GM21367 (cell line): ENCODE measurements around the gene CLMP.
A peak's percentile ranks its signal among the peaks of the same experiment; 100 is the strongest.

Experiments used
- ATAC-seq: cut with Tn5 transposase; IDR thresholded peaks from one replicate; pipeline ENCODE4 v1.9.1; 2021; ENCODE audit not compliant: unreplicated experiment

Gene CLMP, protein sequence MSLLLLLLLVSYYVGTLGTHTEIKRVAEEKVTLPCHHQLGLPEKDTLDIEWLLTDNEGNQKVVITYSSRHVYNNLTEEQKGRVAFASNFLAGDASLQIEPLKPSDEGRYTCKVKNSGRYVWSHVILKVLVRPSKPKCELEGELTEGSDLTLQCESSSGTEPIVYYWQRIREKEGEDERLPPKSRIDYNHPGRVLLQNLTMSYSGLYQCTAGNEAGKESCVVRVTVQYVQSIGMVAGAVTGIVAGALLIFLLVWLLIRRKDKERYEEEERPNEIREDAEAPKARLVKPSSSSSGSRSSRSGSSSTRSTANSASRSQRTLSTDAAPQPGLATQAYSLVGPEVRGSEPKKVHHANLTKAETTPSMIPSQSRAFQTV

DNA sequence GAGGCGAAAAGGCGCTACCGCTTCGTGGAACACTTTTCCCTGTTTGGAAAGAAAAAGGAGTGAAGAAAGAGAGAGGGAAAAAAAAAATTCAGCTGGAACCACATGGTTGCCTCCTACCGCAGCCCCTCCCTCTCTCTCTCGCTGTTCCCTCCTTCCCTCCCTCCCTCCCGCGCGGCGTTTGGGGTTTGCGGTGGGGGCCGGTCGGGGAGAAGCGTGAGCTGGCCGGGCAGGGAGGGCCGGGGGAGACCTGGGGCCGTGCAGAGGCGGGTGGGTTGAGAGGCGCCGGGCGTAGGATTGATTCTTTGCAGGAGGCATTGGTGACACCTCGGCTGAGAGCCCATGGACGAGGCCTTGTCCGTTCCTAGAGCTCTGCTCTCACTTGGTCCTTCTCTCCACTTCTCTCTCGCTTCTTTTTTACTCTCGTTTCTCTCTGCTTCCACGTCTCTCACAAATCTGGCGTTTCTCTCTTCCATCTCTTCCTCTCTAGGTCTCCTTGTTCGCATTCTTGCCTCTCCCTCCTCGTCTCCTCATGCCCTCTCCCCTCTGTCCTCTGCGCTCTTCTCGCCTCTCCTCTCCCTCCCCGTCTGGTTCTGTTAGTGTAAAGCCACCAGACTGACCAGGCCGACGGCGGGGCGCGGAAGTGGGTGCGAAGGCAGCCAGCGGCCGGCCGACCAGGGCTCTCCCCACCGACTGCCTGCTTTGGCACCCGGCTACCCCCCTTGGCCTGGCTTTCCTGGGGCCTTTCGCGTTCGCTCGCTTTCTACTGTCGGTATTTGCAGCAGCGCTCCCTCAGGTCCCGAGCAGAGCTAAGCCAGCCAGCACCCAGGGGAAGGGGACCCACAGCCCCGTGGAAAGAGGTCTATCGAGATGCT lies at the start of gene CLMP:
CLMP (minus strand) TSS at position 61 of the 872 bp plus-strand sequence. CDS start 308 bp downstream, outside the sequence.
- ATAC-seq: no peak

DNA sequence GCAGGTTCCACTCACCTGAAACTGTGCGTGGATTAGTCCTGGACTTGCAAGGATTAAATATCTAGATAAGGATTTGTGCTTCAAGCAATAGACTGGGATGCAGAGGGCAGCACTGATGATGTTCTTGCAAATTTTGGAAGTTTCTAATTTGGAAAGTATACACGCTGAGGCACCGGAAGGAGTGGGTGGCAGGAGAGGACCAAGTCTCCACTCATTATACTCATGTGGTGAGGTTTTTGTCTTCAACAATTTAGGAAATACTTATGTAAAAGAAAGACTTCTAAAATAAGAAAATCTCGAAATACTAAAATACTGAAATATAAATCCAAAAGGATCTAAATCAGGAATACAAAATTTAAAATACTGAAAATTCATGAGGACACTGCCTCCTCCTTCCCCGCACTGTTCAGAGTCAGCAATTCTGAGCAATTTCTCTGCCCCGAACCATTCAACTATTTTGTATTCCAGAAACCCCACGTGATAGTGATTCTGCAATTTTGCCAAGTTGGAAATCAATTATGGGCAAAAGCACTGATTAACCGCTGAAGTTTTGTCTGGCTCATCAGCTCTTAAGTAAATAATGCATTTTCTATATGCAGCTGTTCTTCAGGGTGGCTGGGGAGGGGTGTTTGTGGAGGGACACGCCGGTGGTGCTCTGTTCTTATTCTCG lies 47.0 kb upstream of the CLMP start:
- no peak for ATAC-seq

DNA sequence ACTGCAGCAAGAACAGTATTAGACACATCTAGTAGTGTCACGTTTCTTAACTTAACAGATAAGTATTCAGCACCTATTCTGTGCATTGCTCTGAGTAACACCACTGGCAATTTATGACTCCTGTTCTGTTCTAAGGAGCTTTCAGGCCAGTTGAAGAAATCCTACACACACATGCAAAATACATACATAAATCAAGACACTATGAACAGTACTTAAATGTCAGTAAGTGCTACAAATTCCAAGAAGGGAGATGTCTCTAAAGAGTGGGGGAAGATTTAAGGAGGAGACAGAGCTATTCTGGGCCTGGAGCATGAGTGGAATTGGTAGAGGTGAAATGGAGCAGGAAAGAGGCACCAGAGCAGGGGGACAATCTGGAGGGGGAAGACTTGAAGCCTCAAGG lies 46.2 kb upstream of the CLMP start:
- no peak for ATAC-seq

DNA sequence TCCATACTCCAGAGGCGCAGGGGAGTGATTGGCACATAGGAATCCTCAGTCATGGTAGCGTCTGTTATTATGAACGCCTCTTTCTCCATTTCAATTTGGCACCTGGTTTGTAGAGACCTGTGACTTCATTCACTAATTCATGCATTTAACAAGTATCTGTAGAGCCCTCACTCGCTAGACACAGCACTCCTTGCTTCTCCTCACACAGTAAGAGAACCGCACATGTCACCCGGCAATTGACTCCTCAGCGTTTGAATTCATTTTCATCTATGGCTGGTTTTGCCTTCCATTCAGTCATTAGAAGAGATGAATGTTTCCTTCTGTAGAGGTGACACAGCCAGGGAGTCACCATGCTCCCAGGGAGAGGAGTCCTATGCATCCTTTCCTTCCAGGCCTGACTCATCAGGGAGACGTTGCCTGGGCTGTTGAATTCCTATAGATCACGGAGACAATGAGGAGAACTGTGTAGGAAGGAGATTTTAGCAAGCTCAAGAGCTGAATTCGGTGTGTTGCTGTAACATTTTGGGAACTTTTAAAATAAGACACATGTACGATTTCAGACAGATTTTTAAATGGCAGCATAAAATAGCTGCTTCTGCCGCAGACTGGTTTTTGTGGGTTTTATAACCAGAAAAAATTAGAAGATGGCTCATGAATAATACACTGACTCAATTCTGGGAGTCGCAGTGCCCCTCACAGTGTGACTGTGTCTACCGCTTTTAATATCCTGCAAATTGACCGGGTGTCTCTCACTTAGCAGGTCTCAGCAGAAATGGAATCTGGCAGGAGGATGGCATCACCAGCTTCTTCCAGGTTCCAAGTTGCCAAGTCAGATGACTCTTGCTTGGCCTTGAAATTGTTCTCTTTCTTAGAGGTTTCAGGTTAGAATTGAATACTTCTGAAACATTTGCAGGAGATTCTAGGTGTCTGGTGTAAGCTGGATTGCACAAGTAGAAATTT lies 44.4 kb upstream of the CLMP start:
- ATAC-seq: no peak

DNA sequence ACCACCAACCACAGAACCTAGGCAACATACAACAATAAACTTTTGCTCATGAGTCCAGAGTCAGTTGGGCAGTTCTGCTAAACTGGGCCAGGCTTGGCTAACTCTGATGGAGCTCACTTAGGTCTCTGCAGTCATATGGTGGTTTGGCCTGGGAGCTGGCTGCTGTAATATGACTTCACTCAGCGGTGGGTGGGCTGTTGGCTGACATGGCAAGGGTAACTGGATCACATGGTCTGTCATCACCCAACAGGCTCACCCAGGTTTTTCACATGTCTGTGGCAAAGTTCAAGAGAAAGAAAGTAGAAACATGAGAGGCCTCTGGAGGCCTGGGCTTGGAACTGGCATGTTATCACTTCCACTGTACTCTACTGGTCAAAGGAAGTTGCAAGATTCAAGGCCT lies 43.2 kb upstream of the CLMP start:
- no peak for ATAC-seq

DNA sequence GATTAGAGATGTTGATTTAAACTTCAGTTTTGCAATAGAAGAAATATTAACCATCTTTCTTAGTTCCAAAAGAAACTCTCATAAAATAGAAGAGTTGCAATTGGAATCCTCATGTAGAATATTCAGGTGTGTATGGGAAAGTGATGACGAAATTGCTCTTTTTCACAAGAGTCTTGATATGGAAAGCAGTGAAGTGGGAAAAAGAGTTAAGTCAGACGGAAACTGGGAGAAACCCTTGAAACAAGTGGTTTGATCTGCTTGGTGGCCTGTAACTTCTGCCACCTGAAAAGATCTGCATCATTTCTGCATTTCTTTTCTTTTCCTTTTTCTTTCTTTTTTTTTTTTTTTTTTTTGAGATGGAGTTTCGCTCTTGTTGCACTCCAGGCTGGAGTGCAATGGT lies 41.8 kb upstream of the CLMP start:
- ATAC-seq: no peak

DNA sequence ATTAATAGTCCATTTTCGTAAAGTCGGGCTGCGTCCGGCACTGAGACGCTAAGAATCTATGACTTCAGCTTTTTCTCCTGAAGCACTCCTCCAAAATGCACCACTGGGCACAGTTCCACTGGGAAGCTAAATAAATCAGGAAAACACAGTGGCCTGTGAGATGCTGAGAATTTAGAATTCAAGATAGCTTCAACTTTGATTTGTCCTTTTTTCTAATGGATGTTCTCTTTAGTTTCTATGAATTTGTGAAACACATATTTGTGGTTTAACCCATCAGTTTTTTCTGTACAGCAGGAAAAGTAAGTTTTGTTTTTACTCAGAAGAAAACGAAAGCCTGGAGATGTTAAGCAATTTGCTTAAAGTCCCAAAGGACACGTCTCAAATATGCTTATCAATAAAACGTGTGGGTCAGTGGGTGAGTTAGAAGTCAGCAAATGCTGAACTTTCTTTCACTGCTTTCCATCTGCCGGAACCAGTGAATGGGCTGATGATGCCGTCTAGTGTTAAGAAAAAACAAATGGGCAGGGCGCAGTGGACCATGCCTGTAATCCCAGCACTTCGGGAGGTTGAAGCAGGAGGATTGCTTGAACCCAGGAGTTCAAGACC lies 40.7 kb upstream of the CLMP start:
- no peak for ATAC-seq

DNA sequence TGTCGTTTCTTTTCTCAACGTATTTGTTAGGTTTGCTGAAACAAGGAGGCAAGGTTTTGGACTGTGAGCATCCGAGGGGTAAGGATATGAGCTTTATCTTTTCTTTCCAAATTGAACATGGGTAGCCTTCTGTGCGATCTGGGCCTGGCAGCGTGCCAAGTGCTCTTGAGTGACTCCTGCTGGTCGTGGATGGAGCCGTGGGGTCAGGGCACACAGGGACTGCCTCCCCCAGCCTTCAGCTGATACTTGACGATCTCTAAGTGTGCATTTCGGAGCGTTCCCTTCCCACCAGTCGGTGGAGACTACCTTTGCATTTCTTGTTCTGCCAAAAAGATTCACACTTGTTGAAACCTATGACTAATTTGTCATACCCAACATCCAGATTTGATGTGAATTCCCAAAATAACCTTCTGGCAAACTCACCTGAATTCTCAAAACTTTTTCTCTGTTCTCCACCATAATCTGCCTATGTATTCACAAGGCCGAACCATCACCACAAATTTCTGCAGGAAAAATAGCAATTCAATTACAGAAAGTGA lies 40.1 kb upstream of the CLMP start:
- no peak for ATAC-seq

DNA sequence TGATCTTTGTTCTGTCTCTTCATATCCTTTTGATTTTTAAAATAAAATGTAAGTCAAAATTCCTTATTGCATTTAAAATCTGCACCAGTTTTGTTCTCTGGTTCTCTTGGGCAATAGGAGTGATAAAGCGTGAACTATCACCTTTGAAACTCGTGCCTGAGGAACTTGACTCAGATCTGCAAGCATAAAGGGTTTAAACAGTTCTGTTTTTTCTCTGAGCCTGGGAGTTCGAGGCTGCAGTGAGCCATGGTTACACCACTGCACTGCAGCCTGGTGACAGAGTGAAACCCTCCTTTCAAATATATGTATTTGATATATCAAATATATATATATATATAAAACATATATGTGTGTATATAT lies 38.9 kb upstream of the CLMP start:
- ATAC-seq: no peak

DNA sequence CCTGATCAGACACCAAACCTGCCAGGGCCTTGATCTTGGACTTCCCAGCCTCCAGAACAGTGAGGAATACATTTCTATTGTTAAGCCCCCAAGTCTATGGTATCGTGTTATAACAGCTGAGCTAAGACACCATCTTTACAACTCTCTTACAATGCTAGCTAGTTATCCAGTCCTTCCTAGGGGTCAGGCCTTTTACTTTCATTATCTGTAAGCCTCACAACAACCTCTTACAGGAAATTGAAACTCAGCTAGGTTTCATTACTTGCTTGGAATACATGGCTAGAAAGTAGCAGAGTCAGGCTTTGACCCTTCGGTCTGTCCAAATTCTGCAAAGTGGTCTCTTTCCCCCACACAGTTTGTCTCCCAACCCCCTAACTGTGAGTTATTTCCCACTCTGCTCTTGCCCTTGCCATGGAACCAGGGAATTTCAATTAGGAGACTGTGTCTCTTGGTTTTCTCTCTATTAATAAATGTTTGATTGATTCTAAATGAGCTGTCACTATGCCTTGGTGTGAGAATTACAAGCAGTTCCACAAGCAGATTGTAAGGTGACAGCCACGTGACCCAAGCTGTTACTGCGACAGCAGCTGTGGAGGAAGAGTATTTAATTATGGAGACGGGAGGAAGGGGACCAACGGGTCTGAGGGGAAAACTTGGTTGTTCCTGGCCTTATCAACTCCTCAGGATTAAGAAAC lies 38.4 kb upstream of the CLMP start:
- ATAC-seq: peak; percentile 96

DNA sequence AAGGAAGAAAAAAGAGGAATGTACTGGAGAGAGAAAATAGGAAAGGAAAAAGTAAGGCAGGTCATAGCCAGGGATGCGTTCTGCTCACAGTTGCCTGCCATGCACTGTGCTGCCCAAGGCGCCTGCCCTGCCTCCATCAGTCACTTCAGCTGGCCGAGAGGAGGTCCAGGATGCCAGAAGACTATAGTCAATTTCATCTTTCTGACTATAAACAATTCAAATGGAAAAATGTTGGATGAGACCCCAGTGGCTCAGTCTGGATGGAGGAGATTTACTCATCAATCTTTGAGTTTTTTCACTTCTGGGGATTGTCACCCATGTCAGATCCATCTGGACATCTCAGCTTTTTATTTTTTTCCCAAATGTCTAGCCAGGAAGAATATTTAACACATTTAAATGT lies 36.7 kb upstream of the CLMP start:
- no peak for ATAC-seq

DNA sequence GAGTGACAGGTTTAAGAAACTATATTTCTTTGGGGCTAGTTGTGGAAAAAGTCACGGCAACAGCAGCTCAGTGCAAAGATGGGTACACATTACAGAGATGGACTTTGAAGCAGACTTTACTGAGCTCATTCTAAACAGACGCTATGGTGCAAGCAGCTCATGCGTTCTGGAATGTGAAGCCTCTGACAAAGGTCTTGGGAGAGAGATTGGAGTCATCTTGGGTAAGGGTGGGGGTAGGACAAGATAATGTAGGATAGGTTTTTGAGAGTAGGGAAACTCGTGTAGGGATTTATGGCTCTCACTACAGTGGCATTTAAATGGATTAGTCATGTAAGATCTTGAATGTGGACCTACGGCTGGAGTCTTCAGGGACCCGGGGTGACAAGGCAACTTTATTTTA lies 36.2 kb upstream of the CLMP start:
- ATAC-seq: no peak

DNA sequence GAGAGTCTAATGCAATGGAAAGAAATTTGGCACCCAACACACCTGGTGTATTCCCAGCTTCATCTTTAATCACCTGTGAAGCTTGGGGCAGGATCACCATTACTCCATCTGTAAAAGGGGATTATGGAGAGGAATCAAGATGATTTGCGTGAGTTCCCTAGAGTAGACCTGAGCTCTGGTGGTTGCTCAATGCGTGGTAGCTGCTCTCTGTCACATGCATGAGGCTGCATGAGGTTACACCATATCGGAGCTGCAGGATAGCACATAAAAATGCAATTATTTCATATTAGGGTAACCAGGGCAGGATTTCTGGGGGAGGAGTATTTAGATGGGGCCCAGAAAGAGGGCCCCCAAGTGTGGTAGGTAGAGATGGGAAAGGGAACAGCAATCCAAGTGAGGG lies 35.3 kb upstream of the CLMP start:
- ATAC-seq: no peak

DNA sequence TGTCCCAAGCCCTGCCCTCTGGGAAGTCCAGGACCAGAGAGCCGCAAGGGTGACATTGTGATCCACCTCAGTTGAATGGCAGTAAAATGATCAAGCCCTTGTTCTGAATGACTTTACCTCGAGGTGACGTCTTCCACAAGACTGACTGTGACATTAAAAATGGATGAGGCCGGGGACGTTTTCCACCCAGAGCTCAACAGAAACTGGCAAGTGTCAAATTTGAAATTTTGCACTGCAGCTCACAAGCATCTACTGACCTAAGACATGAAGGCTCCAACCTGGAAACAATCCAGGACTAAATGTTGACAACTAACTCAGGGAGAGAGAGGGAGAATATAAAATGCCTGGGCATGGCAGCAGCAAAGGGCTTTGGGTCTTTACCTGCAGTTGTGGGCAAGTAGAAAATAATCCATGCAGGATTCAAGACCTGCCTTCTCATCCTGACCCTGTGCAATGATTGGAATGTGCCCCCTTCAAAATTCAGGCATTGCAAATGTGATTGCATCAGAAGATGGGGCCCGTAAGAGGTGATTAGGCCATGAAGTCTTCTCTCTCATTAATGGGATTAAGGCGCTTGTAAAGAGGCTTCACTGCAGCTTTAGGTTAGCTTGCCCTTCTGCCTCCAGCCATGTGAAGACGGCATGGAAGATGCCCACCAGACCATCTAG lies 33.6 kb upstream of the CLMP start:
- no peak for ATAC-seq

DNA sequence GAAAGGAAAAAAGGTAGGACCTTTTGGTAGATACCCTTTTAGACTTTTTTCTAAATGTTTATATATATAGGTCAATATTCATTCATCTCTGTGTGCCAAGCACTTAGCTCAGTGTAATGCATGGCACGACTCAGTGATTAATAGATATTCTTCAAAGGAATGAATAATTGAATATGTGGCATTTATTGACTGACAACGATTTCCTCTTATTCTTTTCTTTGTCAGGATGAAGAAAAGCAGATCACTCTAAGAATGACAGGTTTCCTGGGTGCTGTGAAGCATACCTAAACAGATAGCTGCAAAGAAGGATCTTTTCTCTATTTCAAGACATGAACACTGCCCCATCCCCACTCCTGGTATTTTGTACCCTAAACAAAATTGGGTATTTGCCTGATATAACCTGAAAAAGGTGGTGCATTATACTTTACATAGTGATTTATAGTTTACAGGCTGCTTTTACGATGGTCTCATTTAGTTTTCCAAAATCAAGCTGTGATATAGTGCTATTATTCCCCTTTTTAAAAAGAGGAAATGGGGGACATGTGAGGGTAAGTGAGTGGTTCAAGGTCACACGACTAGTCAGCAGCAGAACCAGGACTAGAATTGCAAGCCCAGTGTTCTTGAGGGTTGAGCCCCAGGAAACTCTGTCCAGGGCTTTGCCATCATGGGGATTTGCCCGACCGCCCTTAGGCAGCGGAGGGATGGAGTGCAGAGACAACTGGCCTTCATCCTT lies 32.9 kb upstream of the CLMP start:
- ATAC-seq: no peak

DNA sequence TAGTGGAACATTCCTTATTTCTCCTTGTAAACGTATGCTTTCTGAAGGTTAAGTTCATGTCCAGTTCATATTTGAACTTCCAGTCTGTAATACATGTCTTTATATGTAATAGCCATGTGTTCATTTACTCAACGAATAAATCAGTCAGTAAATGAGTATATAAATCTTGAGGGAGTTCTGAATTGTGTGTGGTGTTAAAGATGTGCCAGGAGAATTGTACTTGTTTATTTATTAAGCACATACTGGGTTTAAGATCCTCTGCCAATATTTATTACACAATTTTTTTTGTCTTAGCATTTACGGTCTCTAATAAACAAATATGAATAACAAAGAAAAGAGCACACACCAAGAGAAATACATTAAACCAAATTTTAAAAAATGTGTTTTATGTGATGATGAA lies 26.5 kb upstream of the CLMP start:
- no peak for ATAC-seq

DNA sequence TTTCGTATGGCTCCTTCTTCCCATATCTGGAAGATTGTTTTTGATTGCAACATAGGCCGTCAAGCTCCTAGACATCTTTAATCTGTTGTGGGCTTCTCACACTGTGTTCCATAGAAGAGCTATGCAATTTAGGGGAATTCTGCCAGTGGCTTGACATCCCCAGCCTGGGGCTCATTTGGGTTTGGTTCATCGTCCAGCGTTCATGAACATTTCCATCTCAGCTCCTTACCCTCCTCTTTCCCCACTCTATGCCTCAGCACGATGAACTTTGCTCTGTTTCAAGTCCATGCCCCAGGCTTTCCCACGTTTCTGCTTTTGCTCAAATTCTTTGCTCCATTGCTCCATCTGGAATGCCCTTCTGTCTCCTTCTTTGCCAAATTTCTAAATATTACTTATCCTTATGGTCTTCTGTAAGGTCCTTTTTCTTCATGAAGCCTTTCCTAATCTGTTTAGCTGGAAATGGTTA lies 26.1 kb upstream of the CLMP start:
- ATAC-seq: no peak

DNA sequence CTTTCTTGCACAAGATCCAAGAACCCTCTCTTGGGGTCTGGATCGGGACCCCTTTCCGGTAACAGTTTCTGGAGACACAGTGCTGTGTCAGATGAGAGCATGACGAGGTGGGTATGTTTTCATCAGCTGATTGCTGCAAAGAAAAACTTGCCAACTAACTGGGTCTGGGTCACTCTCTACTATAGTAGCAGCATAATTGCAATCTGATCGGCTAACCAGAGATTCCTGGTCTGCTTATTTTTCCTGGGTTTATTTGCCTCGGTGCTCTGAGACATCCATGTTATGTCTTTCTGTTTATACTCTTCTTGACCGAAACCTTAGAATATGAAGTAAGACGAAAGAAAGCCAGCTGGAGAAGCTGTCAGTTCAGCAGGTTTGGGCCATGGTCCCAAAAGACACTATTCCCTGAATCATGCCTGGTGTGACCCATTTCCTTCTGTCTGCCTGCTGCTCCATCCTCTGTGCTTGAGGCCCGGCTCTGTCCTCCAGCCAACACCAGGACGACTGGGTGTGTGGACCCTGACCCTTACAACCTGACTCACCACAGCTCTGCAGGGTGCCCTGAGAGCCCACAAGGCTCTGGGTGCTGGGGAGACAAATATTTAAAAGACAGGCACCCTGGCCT lies 24.1 kb upstream of the CLMP start:
- ATAC-seq: no peak
